Brain microvascular endothelial cell (primary cell): Measurements from ENCODE around the gene LGR4.
"Not testable (repeated sequence)": the region's sequence is repeated elsewhere in the genome, so short reads cannot be mapped to it uniquely, and the experiment has no call there.

ENCODE experiments used
- DNase-seq: peaks from one replicate; pipeline ENCODE4 v3.0.0-alpha.2; 2020
- H3K27ac ChIP-seq: fragments of 250-450 bp; sonication (Bioruptor Pico); 2 replicates; pipeline ENCODE4 v1.5.1; 2020; ENCODE audit warnings: mild to moderate bottlenecking, moderate library complexity
- H3K27me3 ChIP-seq: fragments of 250-450 bp; sonication (Bioruptor Pico); replicated peaks from 2 replicates; pipeline ENCODE4 v1.5.1; 2020; ENCODE audit warnings: mild to moderate bottlenecking
- H3K36me3 ChIP-seq: fragments of 250-450 bp; sonication (Bioruptor Pico); replicated peaks from 2 replicates; pipeline ENCODE4 v1.5.1; 2020; ENCODE audit warnings: mild to moderate bottlenecking
- H3K4me3 ChIP-seq: 2 replicates; pipeline ENCODE4 v1.5.1; 2011; ENCODE audit warnings: low read depth, mild to moderate bottlenecking, control low read depth, low read length, moderate library complexity
- CTCF ChIP-seq: IDR thresholded peaks from 2 replicates; pipeline ENCODE4 v1.5.1; 2011; ENCODE audit warnings: low read depth, mild to moderate bottlenecking, moderate library complexity, low read length, control low read depth, inconsistent platforms; ENCODE audit errors: missing control alignments
- in situ Hi-C: cut with HindIII; loops from 2 replicates; pipeline ENCODE4 v1.10.0; 2017; ENCODE audit warnings: low sequenced_read_pairs, low pct_ligation_motif_present

Gene LGR4

GRCh38 chr11:27347359-27348339 is 124.9 kb downstream of the LGR4 start:
- TF ChIP-seq CTCF: no peak
- in situ Hi-C loops: no loop called here
- no peak for DNase-seq
- Histone ChIP-seq H3K36me3 (no peaks in the 10 kb centered on the region), H3K27ac (no peak overlapping the region), H3K4me3 (no peak overlapping the region), H3K27me3 (no peaks in the 10 kb centered on the region)

- no peak for DNase-seq
- no peaks in the 10 kb centered on the region for H3K36me3 ChIP-seq
- H3K27me3 ChIP-seq: no peaks in the 10 kb centered on the region
- no peak for TF ChIP-seq CTCF
- in situ Hi-C loops: no loop called here
- no peak overlapping the region for H3K4me3 ChIP-seq
- no peak overlapping the region for H3K27ac ChIP-seq
Observed at GRCh38 chr11:27339941-27340340, 132.6 kb downstream of the LGR4 start.

GRCh38 chr11:27334764-27335163 is 137.8 kb downstream of the LGR4 start:
- H3K36me3 ChIP-seq, DNase-seq, in situ Hi-C loops, H3K27me3 ChIP-seq, H3K27ac ChIP-seq, H3K4me3 ChIP-seq: not testable (repeated sequence)

- no peaks in the 10 kb centered on the region for H3K27me3 ChIP-seq
- in situ Hi-C loops: no loop called here
- peak; percentile 67 for DNase-seq
- no peaks in the 10 kb centered on the region for H3K36me3 ChIP-seq
- no peak for TF ChIP-seq CTCF
- no peak overlapping the region for H3K4me3 ChIP-seq
- peak overlapping the region; percentile 30 for H3K27ac ChIP-seq
Observed at GRCh38 chr11:27331981-27332380, 140.6 kb downstream of the LGR4 start.

GRCh38 chr11:27330633-27331270 is 141.8 kb downstream of the LGR4 start:
- Histone ChIP-seq H3K4me3 (no peak overlapping the region), H3K27me3 (no peaks in the 10 kb centered on the region), H3K27ac (no peak overlapping the region), H3K36me3 (no peaks in the 10 kb centered on the region)
- in situ Hi-C loops: no loop called here
- no peak for DNase-seq
- no peak for TF ChIP-seq CTCF

- no peak for DNase-seq
- no peak for TF ChIP-seq CTCF
- Histone ChIP-seq H3K27ac (peak overlapping the region; percentile 21), H3K36me3 (no peaks in the 10 kb centered on the region), H3K4me3 (no peak overlapping the region), H3K27me3 (no peaks in the 10 kb centered on the region)
- in situ Hi-C loops: no loop called here
Observed at GRCh38 chr11:27329867-27330632, 142.5 kb downstream of the LGR4 start.
